Central memory CD8-positive, alpha-beta T cell (primary cell): ENCODE data around the gene PITX2.

Experiments used
- ATAC-seq: fragments of 150-1000 bp; cut with Tn5 transposase; replicated peaks from 2 replicates; pipeline ENCODE4 v1.10.0; 2022; ENCODE audit warnings: mild to moderate bottlenecking, moderate FRiP score, moderate number of reproducible peaks; ENCODE audit not compliant: poor library complexity, severe bottlenecking; ENCODE audit errors: extremely low read depth
- DNase-seq, 2 donors: peaks; one replicate each; pipeline ENCODE4 v3.0.0; 2021; ENCODE audit warnings: low spot score in 2 of 2
- H3K27ac Mint-ChIP-seq: one replicate; pipeline ENCODE4 v1.8.0; 2022; ENCODE audit warnings: low read depth, mild to moderate bottlenecking, moderate library complexity, mixed read lengths
- H3K27me3 Mint-ChIP-seq: one replicate; pipeline ENCODE4 v1.8.0; 2022; ENCODE audit warnings: mixed read lengths
- H3K36me3 Mint-ChIP-seq: one replicate; pipeline ENCODE4 v1.8.0; 2022; ENCODE audit warnings: mild to moderate bottlenecking, moderate library complexity, mixed read lengths; ENCODE audit not compliant: insufficient read depth
- H3K4me1 Mint-ChIP-seq: one replicate; pipeline ENCODE4 v1.8.0; 2022; ENCODE audit warnings: mixed read lengths
- H3K4me3 Mint-ChIP-seq: one replicate; pipeline ENCODE4 v1.8.0; 2022; ENCODE audit warnings: mild to moderate bottlenecking, moderate library complexity, mixed read lengths
- H3K9me3 Mint-ChIP-seq: one replicate; pipeline ENCODE4 v1.8.0; 2022; ENCODE audit warnings: mixed read lengths

The PITX2 gene

DNA sequence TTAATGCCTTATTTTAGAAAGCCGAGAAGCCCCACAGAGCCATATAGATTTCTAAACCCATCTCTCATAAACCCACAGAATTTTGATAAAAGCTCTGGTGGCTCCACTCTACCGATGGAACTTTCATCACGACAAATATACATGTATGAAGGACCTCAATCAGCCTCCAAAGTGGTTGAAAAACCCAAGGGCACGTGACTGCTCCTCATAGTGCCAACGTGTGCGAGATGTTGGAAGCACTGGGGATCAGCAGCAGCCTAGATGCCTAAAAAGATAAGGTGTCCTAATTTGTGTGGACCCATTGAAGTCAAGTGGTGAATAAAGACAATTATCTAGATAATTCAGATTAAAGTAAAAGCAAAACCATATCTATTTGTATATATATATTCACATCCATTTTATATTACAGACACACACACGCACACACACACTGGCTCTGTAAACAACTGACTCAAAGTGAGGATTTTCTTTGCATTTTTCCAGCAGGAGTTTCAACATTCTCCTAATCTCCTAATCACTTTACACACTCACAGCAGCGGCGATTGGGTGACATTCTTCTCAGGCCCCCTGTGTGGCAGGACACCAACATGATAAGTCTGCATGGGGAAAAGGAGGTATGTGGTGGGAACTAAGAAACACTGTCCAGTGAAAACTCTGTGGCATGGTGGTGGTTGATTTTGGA, 2.8 kb upstream of the PITX2 start:
- ATAC-seq: no peak
- Mint-ChIP-seq H3K36me3 (peaks cover 6% of the 10 kb centered on the region), H3K4me3 (no peak overlapping the region), H3K27me3 (peaks cover 100% of the 10 kb centered on the region), H3K9me3 (no peaks in the 10 kb centered on the region), H3K27ac (no peak overlapping the region), H3K4me1 (peaks cover 6% of the 10 kb centered on the region)
- no peak for DNase-seq

DNA sequence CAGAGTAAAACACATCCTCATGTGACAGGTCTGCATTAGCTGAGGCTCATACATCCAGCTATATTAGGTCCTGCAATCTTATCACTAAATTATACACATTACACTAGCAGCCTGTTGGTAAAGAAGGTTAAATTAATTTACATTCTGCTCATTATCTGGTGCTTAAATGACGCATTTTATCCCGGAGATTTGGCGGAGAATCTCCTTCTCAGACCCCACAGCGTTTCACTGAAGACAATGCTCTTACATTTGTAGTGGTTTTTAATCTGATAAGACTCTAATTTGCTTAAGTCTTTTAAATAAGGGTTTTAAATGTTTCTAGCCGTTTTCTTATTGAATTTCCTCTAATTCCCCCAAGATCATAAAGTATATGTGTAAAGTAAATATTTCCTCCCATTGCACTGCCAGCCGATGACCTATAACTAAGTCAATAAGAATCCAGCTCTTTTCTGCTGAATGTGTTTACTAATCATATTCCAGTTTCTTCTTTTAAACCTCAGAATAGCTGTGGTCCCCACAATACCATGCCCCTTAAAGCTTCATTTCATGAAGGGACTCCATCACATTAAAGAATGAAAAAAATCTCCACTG, 2.1 kb upstream of the PITX2 start:
- H3K36me3 Mint-ChIP-seq: peaks cover 7% of the 10 kb centered on the region
- ATAC-seq (no peak), DNase-seq (no peak)
- H3K4me3 Mint-ChIP-seq: no peak overlapping the region
- H3K4me1 Mint-ChIP-seq: peaks cover 6% of the 10 kb centered on the region
- peaks cover 100% of the 10 kb centered on the region for H3K27me3 Mint-ChIP-seq
- H3K9me3 Mint-ChIP-seq: no peaks in the 10 kb centered on the region
- H3K27ac Mint-ChIP-seq: no peak overlapping the region

DNA sequence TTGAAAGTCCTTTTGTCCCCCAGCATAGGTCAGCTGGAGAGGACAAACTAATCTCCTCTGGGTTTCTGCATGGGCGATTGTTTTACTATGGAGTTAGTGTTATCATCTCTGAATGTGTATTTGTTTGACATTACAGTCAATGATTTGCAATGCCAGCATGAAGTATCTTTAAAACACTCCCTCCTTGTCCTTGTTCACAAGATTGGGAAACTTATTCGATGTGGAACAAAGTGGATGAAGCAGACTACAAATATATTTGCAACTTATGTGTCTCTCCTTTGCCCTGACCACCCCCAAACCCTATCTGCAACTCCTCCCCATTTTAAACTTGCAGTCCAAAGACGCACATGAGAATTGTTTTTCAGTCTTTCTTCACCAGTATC, 1.5 kb upstream of the PITX2 start:
- H3K27me3 Mint-ChIP-seq: peaks cover 100% of the 10 kb centered on the region

DNA sequence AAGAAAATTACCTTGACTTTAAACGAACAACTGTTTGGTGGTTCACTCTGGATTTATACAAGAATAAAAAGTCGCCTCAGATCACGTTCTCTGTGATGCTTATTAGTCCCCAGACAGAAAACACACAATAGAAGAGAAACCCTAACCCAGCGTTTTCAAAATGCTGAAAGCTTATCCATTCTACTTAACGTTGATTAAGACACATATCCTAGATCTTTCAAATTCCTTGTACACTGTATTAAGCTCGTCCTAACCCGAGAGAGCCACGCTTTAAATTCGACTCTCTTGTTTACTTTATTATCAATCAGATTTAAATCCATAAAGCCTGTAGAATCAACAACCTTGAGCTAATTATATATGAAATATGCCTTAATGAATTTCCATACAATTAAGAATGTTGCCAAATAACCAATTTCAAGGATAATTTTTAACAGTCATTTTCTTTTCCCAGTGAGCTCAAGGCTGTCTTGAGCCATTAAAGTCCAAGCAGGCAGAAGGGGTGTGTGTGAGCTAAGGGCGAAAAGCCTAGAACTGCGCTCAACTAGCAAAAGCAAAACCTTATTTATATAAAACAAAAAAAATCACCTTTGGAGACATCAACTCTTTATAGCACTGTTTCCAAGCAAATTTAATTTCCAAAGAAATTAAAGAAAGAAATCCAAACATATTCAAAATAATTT, 981 bp upstream of the PITX2 start:
- ATAC-seq (no peak), DNase-seq (no peak)
- Mint-ChIP-seq H3K4me3 (peak overlapping the region; percentile 50), H3K9me3 (no peaks in the 10 kb centered on the region), H3K27ac (no peak overlapping the region), H3K36me3 (peaks cover 7% of the 10 kb centered on the region), H3K27me3 (peaks cover 100% of the 10 kb centered on the region), H3K4me1 (peaks cover 12% of the 10 kb centered on the region)

More for the DNA sequence above, 1.5 kb upstream of the PITX2 start:
- no peak overlapping the region for H3K27ac Mint-ChIP-seq
- H3K36me3 Mint-ChIP-seq: peaks cover 7% of the 10 kb centered on the region
- DNase-seq (no peak), ATAC-seq (no peak)
- H3K4me1 Mint-ChIP-seq: peaks cover 10% of the 10 kb centered on the region
- H3K4me3 Mint-ChIP-seq: no peak overlapping the region
- no peaks in the 10 kb centered on the region for H3K9me3 Mint-ChIP-seq

DNA sequence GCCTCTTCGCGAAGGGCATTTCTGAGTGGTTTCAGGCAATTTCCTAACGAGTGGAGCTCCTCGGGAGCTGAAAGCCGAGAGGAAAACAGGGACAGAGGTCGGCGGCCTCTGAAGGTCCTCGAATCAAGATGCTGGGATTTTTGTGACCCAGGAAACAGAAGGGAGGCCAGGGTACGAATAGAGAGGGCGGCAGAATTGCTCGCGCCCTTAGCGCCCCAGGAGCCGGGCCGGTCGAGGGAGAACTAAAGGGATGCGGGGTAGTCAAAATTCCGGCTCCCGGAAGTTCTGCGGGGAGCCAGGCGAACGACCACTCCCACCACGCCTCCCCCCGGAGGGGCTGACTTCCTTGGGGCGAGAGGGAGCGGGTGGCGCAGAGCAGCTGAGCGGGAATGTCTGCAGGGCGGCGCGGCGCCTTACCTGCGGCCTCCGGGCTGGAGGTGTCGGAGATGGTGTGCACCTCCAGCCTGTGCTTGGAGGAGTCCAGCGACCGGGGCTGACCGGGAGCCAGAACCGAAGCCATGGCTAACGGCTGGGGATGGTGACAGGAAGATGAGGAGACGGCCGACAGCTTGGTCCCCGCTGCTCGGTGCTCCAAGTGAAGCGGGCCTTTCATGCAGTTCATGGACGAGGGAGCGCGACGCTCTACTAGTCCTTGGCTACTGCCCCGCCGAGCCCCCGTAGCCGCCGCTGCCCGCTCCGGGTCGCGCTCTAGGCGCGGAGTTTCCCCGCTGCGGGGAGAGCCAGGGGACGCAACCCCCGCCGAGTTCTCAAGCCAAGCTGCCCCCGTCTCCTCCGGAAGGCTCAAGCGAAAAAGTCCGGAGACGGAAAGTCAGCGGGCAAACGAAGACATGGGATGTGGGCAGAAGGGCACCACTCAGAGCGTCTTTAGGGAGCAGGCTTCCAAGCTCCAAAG, 782 bp downstream of the PITX2 start:
- no peak overlapping the region for H3K27ac Mint-ChIP-seq
- H3K4me1 Mint-ChIP-seq: peaks cover 12% of the 10 kb centered on the region
- peak overlapping the region; percentile 50 for H3K4me3 Mint-ChIP-seq
- ATAC-seq (no peak), DNase-seq (no peak)
- peaks cover 100% of the 10 kb centered on the region for H3K27me3 Mint-ChIP-seq
- no peaks in the 10 kb centered on the region for H3K9me3 Mint-ChIP-seq
- peaks cover 5% of the 10 kb centered on the region for H3K36me3 Mint-ChIP-seq

DNA sequence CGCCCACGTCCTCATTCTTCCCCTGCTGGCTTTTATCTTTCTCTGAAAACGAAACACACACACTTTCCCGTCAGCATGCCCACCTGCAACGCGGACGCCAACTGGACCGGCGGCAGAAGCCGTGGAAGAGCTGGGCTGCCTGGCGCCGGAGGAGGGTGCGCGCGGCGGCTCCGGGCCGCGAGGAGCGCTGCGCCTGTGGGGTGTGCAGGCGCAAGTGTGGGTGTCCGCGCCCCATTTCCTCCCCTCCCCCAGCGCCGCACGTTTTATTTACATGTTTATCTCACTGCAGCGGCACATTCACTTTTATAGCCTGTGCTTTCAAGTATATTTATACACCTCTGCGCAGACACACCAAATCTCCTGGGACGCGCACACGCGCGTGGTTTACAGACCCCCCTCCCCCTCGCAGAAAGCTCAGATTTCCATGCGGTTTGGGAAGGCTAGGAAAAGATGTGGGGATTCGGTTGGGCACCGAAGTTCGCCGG, 1.5 kb downstream of the PITX2 start:
- DNase-seq (no peak), ATAC-seq (no peak)
- H3K27ac Mint-ChIP-seq: no peak overlapping the region
- H3K9me3 Mint-ChIP-seq: no peaks in the 10 kb centered on the region
- H3K4me3 Mint-ChIP-seq: peak overlapping the region; percentile 18
- H3K27me3 Mint-ChIP-seq: peaks cover 100% of the 10 kb centered on the region
- peaks cover 5% of the 10 kb centered on the region for H3K36me3 Mint-ChIP-seq
- peaks cover 12% of the 10 kb centered on the region for H3K4me1 Mint-ChIP-seq

DNA sequence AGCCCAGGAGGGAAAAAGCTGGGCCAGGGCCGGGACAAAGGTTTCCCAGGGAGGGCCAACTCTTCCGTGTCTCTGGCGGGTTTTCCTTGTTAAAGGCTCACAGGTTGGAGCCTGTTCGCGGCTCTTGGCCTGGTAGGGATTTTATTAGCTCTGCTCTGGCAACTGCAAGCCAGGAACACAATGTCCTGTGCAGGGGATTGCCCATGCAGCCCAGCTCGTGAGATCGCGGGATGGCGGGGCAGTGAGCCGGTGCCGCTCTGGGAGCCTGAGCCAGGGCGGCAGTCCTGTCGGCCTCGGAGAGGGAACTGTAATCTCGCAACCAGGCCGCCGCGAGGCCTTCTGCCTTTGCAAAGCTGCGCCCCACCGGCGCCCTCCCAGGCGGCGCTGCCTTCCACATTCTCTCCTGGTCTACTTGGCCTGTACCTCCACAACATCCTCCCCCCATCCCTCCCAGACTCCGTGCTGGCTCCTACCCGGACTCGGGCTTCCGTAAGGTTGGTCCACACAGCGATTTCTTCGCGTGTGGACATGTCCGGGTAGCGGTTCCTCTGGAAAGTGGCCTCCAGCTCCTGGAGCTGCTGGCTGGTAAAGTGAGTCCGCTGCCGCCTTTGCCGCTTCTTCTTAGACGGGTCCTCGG, 2.1 kb downstream of the PITX2 start:
- no peaks in the 10 kb centered on the region for H3K9me3 Mint-ChIP-seq
- H3K4me3 Mint-ChIP-seq: peak overlapping the region; percentile 18
- H3K27ac Mint-ChIP-seq: no peak overlapping the region

DNA sequence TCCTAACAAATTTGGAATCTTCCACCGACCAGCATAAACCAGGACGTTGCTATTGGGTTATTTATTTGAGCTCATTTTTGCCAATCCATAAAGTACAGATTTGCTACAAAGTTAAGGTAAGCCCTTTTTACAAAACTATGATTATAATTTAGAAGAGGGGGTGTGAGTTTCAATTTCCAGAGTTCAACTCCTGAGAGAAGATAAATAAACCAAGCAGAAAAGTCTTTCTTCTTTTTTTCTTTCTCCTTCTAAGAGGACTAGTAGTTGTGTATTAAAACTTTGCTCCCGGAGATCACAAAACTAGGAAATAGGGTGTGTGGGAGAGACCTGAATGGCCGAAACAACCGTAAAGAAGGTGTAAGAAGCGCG, 2.6 kb downstream of the PITX2 start:
- peaks cover 12% of the 10 kb centered on the region for H3K4me1 Mint-ChIP-seq
- DNase-seq (no peak), ATAC-seq (no peak)
- no peaks in the 10 kb centered on the region for H3K9me3 Mint-ChIP-seq
- H3K27me3 Mint-ChIP-seq: peaks cover 100% of the 10 kb centered on the region
- peaks cover 6% of the 10 kb centered on the region for H3K36me3 Mint-ChIP-seq
- H3K4me3 Mint-ChIP-seq: no peak overlapping the region
- H3K27ac Mint-ChIP-seq: no peak overlapping the region

More for the DNA sequence above, 2.1 kb downstream of the PITX2 start:
- ATAC-seq: no peak
- no peak for DNase-seq
- Mint-ChIP-seq H3K4me1 (peaks cover 12% of the 10 kb centered on the region), H3K27me3 (peaks cover 100% of the 10 kb centered on the region), H3K36me3 (peaks cover 6% of the 10 kb centered on the region)

DNA sequence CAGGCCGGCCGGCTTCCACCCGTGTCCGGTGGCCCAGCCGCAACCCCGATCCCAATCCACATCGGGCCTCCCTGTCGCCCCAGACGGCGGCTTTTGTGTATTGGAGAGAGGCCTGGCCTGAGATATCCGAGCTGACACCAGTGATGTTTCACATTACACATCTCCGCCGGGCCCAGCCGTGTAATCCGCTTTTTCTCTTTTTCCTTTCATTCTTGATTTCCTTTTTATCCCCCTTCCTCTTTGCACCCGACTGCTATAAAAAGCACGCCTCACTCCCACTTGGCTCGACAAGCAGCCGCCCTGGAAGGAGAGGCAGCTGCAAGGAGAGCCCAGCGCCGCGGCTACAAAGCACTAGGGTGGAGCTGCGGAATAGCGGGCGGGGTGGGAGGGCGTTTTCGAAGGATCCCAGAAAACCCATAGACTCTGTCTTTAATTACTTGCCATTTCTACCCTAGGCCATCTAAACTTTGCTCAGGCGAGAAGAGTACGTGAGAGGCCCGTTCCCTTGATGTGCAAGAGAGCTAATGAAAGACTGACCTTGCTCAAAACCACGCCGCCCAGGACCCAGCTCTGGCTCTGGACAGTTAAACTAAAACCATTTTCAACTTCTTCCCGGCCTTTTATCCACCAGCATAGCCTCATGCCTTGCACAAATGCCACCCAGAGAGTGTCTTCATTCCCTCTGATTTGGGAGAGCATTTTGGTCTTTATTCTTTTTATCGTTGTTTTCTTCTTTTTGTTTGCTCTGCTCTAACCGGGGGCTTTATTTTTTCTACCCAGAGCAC, 3.2 kb downstream of the PITX2 start:
- Mint-ChIP-seq H3K27ac (no peak overlapping the region), H3K4me3 (peak overlapping the region; percentile 23), H3K27me3 (peaks cover 100% of the 10 kb centered on the region), H3K9me3 (no peaks in the 10 kb centered on the region), H3K4me1 (peaks cover 12% of the 10 kb centered on the region), H3K36me3 (peaks cover 6% of the 10 kb centered on the region)
- ATAC-seq: no peak
- DNase-seq: no peak

DNA sequence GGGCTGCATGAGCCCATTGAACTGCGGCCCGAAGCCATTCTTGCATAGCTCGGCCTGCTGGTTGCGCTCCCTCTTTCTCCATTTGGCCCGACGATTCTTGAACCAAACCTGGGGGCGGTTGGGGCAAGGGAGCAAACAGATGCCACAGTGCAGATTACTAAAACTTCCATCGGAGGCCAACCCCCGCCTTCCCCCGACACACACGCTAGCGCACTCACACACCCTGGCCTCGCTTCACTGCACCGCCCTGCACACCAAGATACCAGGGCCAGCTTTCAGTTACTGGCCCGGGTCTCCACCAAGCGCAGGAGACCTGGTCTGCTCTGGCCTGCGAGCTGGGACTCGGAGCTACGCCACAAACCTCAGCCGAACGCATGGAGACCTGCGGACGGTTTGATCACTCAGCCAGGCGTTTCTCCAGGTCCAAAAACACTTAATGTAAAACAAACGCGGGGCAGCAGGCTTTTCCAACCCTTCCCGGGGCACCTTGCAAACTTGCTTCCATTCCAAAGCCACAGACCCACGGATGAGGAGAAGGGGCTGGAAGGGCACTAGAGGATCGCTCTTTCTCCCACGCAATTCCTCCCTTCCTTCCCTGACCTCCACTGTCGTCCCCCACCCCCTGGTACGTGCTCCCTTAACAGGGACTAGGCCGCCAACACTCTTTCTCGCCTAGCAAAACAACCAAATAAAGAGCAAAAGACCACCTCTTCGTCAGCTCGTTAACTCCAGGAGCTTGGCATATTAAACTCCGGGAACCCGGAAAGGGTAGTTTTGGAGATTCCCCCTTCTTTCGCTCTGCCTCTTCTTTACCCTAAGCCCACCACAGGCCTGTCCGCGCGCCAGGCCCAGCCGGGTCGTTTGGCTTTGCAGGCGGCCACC, 4.1 kb downstream of the PITX2 start:
- H3K9me3 Mint-ChIP-seq: no peaks in the 10 kb centered on the region
- peaks cover 12% of the 10 kb centered on the region for H3K4me1 Mint-ChIP-seq
- peaks cover 100% of the 10 kb centered on the region for H3K27me3 Mint-ChIP-seq
- H3K27ac Mint-ChIP-seq: no peak overlapping the region
- H3K4me3 Mint-ChIP-seq: no peak overlapping the region
- ATAC-seq (no peak), DNase-seq (no peak)
- peaks cover 6% of the 10 kb centered on the region for H3K36me3 Mint-ChIP-seq
